PFSK-1 (cell line): ENCODE measurements around the gene GPR87.

Experiments used
- FOXP2 ChIP-seq: optimal IDR thresholded peaks from 2 replicates; pipeline ENCODE3; 2011; ENCODE audit warnings: borderline replicate concordance, control low read depth, inconsistent platforms; ENCODE audit not compliant: insufficient read depth; ENCODE audit errors: extremely low read length, extremely low read depth
- POLR2AphosphoS5 ChIP-seq: IDR thresholded peaks from 2 replicates; pipeline ENCODE4 v1.6.1; 2012; ENCODE audit warnings: low read depth, mild to moderate bottlenecking, control low read depth, low read length, moderate library complexity
- REST ChIP-seq, 2 experiments: IDR thresholded peaks; 2 replicates each; pipeline versions ENCODE4 v1.6.1 to v1.8.0; 2011 to 2012; ENCODE audit warnings: low read depth in 2 of 2, low read length in 2 of 2, control low read depth in 1 of 2, inconsistent platforms in 1 of 2, mild to moderate bottlenecking in 1 of 2, moderate library complexity in 1 of 2; ENCODE audit not compliant: insufficient read depth in 1 of 2
- SIN3A ChIP-seq: IDR thresholded peaks from 2 replicates; pipeline ENCODE4 v1.6.1; 2012; ENCODE audit warnings: mild to moderate bottlenecking, low read length, moderate library complexity, borderline replicate concordance; ENCODE audit not compliant: insufficient read depth
- TAF1 ChIP-seq: IDR thresholded peaks from 2 replicates; pipeline ENCODE4 v1.6.1; 2012; ENCODE audit warnings: low read length, control low read depth, borderline replicate concordance; ENCODE audit not compliant: insufficient read depth

The GPR87 gene

DNA sequence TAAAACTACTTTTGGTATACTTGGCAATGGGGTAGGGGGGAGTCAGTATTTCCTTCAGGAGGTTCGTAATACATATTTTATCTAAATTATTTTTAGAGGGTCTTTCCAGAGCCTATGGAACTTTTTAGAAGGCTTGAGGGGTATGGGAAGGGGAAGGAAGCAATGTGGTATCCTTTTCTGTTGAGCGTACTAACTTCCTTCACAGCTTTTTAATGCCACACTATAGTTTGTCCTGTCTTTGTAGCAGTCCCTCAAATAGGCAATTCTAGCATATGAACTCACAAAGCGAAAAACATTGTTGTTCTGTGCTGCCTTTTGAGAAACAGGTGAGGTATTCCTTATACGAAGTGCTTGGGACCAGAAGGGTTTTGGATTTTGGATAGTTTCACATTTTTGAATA, 35.0 kb upstream of the GPR87 start:
- no peak for TF ChIP-seq POLR2AphosphoS5
- TF ChIP-seq REST (IDR thresholded peaks at IDR 0.05; ENCODE audit: insufficient read depth in 1 of 2, low read depth in 2 of 2, low read length in 2 of 2), result no peak
- no peak for TF ChIP-seq FOXP2
- no peak for TF ChIP-seq TAF1
- no peak for TF ChIP-seq SIN3A

GRCh38 chr3:151351219-151351618, 34.6 kb upstream of the GPR87 start:
- TF ChIP-seq FOXP2, result no peak
- TF ChIP-seq REST (IDR thresholded peaks at IDR 0.05; ENCODE audit: insufficient read depth in 1 of 2, low read depth in 2 of 2, low read length in 2 of 2), result no peak
- no peak for TF ChIP-seq TAF1
- TF ChIP-seq POLR2AphosphoS5, result no peak
- TF ChIP-seq SIN3A, result no peak

DNA sequence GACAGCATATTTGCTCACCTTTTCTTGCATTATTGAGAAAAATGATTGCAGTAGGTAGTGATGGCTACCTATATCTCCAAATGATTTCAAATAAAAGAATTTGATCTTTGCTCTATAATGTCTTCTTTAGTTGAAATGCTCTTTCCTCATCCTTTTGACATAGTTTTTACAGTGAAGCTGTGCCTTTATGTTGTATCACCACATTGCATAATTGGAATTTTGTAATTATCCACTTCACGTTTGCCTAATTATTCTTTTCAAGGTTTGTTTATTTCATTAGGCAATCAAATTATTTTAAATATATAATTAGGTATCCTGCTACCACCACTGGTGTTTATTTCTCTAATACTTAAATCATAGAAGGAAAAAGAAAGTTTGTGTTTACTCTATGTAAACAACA, 34.0 kb upstream of the GPR87 start:
- TF ChIP-seq REST (IDR thresholded peaks at IDR 0.05; ENCODE audit: insufficient read depth in 1 of 2, low read depth in 2 of 2, low read length in 2 of 2), result no peak
- no peak for TF ChIP-seq TAF1
- TF ChIP-seq FOXP2, result no peak
- TF ChIP-seq SIN3A, result no peak
- no peak for TF ChIP-seq POLR2AphosphoS5

- TF ChIP-seq REST (IDR thresholded peaks at IDR 0.05; ENCODE audit: insufficient read depth in 1 of 2, low read depth in 2 of 2, low read length in 2 of 2) (no peak), SIN3A (no peak), POLR2AphosphoS5 (no peak), TAF1 (no peak)
Measured at GRCh38 chr3:151347432-151347831, 30.8 kb upstream of the GPR87 start.

DNA sequence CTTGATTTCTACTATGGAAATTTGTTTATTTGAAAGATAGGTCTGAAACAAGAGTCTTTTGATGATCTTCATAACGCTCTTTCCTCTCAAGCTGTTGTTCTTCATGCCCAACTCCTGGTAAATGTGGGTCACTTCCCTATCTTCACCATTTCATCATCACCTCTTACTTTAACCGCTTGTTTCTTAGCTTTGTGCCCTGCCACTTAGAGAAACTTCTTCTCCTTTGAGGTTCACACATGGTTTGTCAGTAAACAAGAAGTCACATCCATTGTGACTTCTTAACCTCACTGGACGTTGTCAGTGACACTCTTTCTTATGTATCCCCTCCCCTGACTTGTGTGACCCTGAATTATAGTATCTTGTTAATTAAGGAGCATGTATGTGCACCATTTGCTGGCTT, 29.7 kb upstream of the GPR87 start:
- no peak for TF ChIP-seq SIN3A
- TF ChIP-seq FOXP2, result no peak
- no peak for TF ChIP-seq TAF1
- TF ChIP-seq POLR2AphosphoS5, result no peak
- no peak for TF ChIP-seq REST (IDR thresholded peaks at IDR 0.05; ENCODE audit: insufficient read depth in 1 of 2, low read depth in 2 of 2, low read length in 2 of 2)
